ENCODE data around the gene RAB3IP.

DNA sequence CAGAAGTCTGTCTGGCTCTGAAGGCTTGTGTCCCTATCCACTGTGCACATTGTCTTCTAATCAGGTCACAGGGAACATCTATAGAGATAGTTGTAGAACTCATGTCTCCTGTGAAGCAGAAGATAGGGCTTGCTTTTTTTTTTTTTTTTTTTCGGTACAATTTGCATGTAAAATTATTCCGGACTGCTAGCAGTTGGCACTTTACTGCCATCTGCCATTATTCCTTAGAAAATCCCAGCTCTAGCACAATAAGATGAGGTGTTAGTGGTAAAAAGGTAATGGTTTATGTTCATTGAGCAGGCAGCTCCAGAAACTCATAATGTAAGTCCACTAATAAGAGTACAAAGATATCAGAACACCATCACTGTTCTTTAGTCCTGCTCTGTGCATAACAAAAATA lies 95.0 kb downstream of the RAB3IP start:
- TF ChIP-seq POLR2A (IDR thresholded peaks at IDR 0.05; ENCODE audit: low read depth, low read length), result no peak
- TF ChIP-seq TAF1 (IDR thresholded peaks at IDR 0.05; ENCODE audit: borderline replicate concordance, low read depth, low read length), result no peak
- no peak for TF ChIP-seq POLR2AphosphoS5 (IDR thresholded peaks at IDR 0.05; ENCODE audit: low read depth, low read length)

Measured in GM12892 (cell line).